SU-DHL-6 (cell line): ENCODE measurements around the gene IP6K1.

ENCODE experiments used
- H2AFZ ChIP-seq: fragments of 200-600 bp; sonication (generic); 2 replicates; pipeline ENCODE4 v1.6.1; 2014; ENCODE audit warnings: low read depth, mild to moderate bottlenecking, moderate library complexity, mixed read lengths, antibody characterized with exemption, low read length; ENCODE audit not compliant: severe bottlenecking
- H3F3A ChIP-seq: fragments of 200-600 bp; shearing (Covaris generic); 2 replicates; pipeline ENCODE4 v1.6.0; 2016; ENCODE audit warnings: antibody characterized with exemption, mild to moderate bottlenecking; ENCODE audit not compliant: insufficient read depth
- H3K27ac ChIP-seq: fragments of 200-600 bp; sonication (generic); 2 replicates; pipeline ENCODE4 v1.5.1; 2016; ENCODE audit warnings: low read depth, mild to moderate bottlenecking, low read length, moderate library complexity, mixed read lengths
- H3K27me3 ChIP-seq: fragments of 200-600 bp; sonication (generic), shearing (Covaris generic); 2 replicates; pipeline ENCODE4 v1.6.0; 2014; ENCODE audit warnings: mild to moderate bottlenecking, low read length
- H3K36me3 ChIP-seq: fragments of 200-600 bp; sonication (generic); 2 replicates; pipeline ENCODE4 v1.6.1; 2014; ENCODE audit warnings: mild to moderate bottlenecking, low read length, mixed read lengths
- H3K4me2 ChIP-seq: fragments of 300-600, 200-600 bp; shearing (Covaris generic), sonication (generic); 2 replicates; pipeline ENCODE4 v1.6.0; 2014; ENCODE audit warnings: low read length, low read depth, mild to moderate bottlenecking; ENCODE audit not compliant: poor library complexity, severe bottlenecking
- H3K4me3 ChIP-seq: fragments of 200-600 bp; sonication (generic); 2 replicates; pipeline ENCODE4 v1.5.1; 2014; ENCODE audit warnings: antibody characterized with exemption, low read length, mild to moderate bottlenecking, mixed read lengths; ENCODE audit not compliant: insufficient read depth, poor library complexity, severe bottlenecking
- H3K79me2 ChIP-seq: fragments of 200-600 bp; sonication (generic); 2 replicates; pipeline ENCODE4 v1.6.1; 2014; ENCODE audit warnings: mild to moderate bottlenecking, low read length, moderate library complexity; ENCODE audit not compliant: insufficient read depth
- H3K9ac ChIP-seq: fragments of 200-600 bp; sonication (generic); 2 replicates; pipeline ENCODE4 v1.7.0; 2014; ENCODE audit warnings: mild to moderate bottlenecking, low read length
- H3K9me2 ChIP-seq: fragments of 200-600 bp; sonication (generic); replicated peaks from 2 replicates; pipeline ENCODE4 v1.6.1; 2014; ENCODE audit warnings: low read length; ENCODE audit not compliant: insufficient read depth
- H3K9me3 ChIP-seq: fragments of 200-600 bp; sonication (generic); 2 replicates; pipeline ENCODE4 v1.6.1; 2014; ENCODE audit warnings: low read length, mixed read lengths; ENCODE audit not compliant: insufficient read depth
- H4K20me1 ChIP-seq: fragments of 200-600 bp; sonication (generic); 2 replicates; pipeline ENCODE4 v1.6.1; 2014; ENCODE audit warnings: low read depth, mild to moderate bottlenecking, antibody characterized with exemption, low read length, moderate library complexity, mixed read lengths
- EZH2phosphoT487 ChIP-seq: fragments of 200-600 bp; sonication (generic), shearing (Covaris generic); conservative IDR thresholded peaks from 2 replicates; pipeline ENCODE4 v1.6.1; 2018; ENCODE audit warnings: mild to moderate bottlenecking, antibody characterized with exemption, low read length, moderate library complexity, mixed read lengths
- TF ChIP-seq, protein P1 (sequence below): fragments of 200-600 bp; sonication (generic); IDR thresholded peaks from one replicate; pipeline ENCODE4 v1.5.1; 2017; ENCODE audit warnings: antibody characterized with exemption, mild to moderate bottlenecking, low read length, moderate library complexity; ENCODE audit not compliant: insufficient read depth, poor library complexity, severe bottlenecking

The IP6K1 gene

DNA sequence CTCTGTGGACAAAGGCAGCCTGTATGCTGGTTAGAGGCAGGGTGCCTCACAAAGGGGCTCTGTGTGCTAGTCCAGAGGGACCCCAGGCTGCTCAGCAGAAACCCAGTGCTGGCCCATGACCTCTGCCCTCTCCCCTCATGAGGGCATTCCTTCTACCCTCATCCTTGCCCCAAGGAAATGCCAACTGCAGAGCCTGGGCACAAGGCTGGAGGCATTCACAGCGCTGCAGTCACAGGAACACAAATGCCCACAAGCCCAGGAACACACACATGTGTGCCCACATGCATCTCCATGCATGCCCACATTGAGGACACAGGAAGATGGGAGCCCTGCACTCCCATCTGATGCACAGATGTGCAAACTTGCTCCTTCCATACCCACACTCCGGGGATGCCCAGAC lies 20.5 kb upstream of the IP6K1 start:
- H3K4me3 ChIP-seq: no peak overlapping the region
- no peaks in the 10 kb centered on the region for H4K20me1 ChIP-seq
- no peaks in the 10 kb centered on the region for H3K36me3 ChIP-seq
- H2AFZ ChIP-seq: no peak overlapping the region
- H3K27me3 ChIP-seq: no peaks in the 10 kb centered on the region
- no peaks in the 10 kb centered on the region for H3K79me2 ChIP-seq
- no peaks in the 10 kb centered on the region for H3K9me3 ChIP-seq
- H3K9ac ChIP-seq: no peak overlapping the region
- no peak for TF ChIP-seq EZH2phosphoT487
- TF ChIP-seq, protein P1, sequence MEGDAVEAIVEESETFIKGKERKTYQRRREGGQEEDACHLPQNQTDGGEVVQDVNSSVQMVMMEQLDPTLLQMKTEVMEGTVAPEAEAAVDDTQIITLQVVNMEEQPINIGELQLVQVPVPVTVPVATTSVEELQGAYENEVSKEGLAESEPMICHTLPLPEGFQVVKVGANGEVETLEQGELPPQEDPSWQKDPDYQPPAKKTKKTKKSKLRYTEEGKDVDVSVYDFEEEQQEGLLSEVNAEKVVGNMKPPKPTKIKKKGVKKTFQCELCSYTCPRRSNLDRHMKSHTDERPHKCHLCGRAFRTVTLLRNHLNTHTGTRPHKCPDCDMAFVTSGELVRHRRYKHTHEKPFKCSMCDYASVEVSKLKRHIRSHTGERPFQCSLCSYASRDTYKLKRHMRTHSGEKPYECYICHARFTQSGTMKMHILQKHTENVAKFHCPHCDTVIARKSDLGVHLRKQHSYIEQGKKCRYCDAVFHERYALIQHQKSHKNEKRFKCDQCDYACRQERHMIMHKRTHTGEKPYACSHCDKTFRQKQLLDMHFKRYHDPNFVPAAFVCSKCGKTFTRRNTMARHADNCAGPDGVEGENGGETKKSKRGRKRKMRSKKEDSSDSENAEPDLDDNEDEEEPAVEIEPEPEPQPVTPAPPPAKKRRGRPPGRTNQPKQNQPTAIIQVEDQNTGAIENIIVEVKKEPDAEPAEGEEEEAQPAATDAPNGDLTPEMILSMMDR: no peak
- H3K27ac ChIP-seq: no peak overlapping the region
- no peaks in the 10 kb centered on the region for H3K9me2 ChIP-seq
- H3F3A ChIP-seq: no peaks in the 10 kb centered on the region
- no peak overlapping the region for H3K4me2 ChIP-seq

- no peaks in the 10 kb centered on the region for H3K36me3 ChIP-seq
- no peak overlapping the region for H3K9ac ChIP-seq
- H3F3A ChIP-seq: no peaks in the 10 kb centered on the region
- H4K20me1 ChIP-seq: no peaks in the 10 kb centered on the region
- no peaks in the 10 kb centered on the region for H3K79me2 ChIP-seq
- no peak overlapping the region for H3K27ac ChIP-seq
- no peak overlapping the region for H2AFZ ChIP-seq
- TF ChIP-seq EZH2phosphoT487: no peak
- TF ChIP-seq, protein P1: no peak
- H3K4me2 ChIP-seq: no peak overlapping the region
- no peaks in the 10 kb centered on the region for H3K27me3 ChIP-seq
- H3K9me3 ChIP-seq: no peaks in the 10 kb centered on the region
- H3K9me2 ChIP-seq: no peaks in the 10 kb centered on the region
- no peak overlapping the region for H3K4me3 ChIP-seq
These were observed 19.8 kb upstream of the IP6K1 start for GRCh38 chr3:49805897-49806701.

DNA sequence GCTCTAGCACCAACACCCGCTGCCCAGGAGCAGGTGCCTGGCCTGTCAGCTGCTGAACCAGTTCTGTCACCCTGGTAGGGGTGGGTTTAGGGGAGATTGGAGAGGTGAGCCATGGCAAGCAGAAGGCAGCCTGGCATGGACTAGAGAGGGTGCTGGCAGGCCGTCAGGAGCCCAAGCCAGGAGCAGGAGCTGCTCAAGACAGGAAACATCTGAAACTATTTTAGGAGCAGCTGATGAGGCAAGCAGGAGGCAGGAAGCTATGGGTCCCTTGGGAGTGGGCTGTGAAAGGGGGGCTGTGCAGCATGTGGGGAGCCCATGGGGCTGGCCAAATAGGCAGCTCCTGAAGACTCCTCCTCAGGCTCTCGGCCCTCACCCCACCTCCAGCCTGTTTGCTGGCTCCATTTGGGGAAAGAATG lies 19.0 kb upstream of the IP6K1 start:
- H2AFZ ChIP-seq: no peak overlapping the region
- H3K79me2 ChIP-seq: no peaks in the 10 kb centered on the region
- H3K27me3 ChIP-seq: no peaks in the 10 kb centered on the region
- no peak overlapping the region for H3K27ac ChIP-seq
- H3K36me3 ChIP-seq: no peaks in the 10 kb centered on the region
- H3K4me3 ChIP-seq: no peak overlapping the region
- no peaks in the 10 kb centered on the region for H3F3A ChIP-seq
- TF ChIP-seq, protein P1: no peak
- no peak for TF ChIP-seq EZH2phosphoT487
- no peak overlapping the region for H3K9ac ChIP-seq
- H3K9me3 ChIP-seq: no peaks in the 10 kb centered on the region
- H4K20me1 ChIP-seq: no peaks in the 10 kb centered on the region
- no peaks in the 10 kb centered on the region for H3K9me2 ChIP-seq
- no peak overlapping the region for H3K4me2 ChIP-seq
